HG03354 (cell line): ENCODE results near the gene TTC24.
"Not testable (repeated sequence)": the region's sequence is repeated elsewhere in the genome, so short reads cannot be mapped to it uniquely, and the experiment has no call there.

Experiments used
- ATAC-seq: cut with Tn5 transposase; IDR thresholded peaks from one replicate; pipeline ENCODE4 v1.9.1; 2021; ENCODE audit warnings: mild to moderate bottlenecking; ENCODE audit not compliant: unreplicated experiment, poor library complexity, severe bottlenecking

Gene TTC24

DNA sequence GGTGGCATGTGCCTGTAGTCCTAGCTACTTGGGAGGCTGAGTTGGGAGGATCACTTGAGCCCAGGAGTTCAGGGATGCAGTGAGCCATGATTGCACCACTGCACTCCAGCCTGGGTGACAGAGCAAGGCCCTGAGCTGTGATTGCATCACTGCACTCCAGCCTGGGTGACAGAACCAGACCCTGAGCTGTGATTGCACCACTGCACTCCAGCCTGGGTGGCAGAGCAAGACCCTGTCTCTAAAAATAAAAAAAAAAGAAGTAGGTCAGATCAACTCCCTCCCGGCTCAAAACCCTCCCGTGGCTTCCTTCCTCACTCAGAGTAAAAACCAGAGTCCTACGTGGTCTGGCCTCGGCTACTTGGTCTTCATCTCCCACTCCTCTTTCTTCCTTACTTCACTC, 26.6 kb upstream of the TTC24 start:
- ATAC-seq = not testable (repeated sequence)

DNA sequence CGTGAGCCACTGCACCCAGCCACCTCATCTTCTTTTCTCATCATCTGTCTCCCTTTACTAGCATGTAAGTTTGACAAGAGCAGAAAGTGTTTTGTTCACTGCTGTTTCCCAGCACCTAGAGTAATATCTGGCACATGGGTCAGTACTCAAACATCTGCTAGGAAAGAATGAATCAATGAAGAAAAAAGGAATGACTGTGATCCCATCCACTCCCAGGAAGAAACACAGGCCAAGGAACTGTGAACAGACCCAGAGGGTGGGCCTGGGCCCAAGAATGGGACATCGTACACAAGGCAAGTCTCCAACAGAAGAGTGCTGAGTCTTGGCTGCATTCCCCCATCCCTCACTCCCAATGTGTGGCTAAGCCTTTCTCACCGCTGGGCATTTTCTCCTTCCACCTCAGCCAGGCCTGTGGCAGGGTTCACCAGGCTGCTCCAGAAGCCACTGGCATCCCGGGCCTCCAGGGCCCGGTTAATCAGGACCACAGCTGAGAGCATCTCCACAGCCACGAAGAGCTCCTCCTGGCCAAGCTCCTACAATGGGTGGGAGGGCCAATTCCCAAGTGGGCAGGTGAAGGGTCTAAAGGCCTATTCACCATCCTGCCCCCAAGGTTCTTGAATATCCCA, 25.6 kb upstream of the TTC24 start:
- ATAC-seq = no peak

DNA sequence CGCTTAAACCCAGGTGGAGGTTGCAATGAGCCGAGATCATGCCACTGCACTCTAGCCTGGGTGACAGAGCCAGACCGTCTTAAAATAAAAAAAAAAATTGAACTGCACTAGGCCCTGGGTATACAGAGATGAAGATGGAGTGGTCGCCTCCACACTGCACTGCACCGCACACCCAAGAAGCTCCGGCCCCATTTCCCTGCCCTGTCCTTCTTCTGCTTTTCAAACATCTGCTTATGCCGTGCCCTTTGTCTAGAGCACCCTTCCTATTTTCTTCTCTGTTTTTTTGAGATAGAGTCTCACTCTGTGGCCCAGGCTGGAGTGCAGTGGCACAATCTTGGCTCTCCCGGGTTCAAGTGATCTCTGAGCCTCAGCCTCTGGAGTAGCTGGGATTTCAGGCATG, 24.6 kb upstream of the TTC24 start:
- no peak for ATAC-seq

DNA sequence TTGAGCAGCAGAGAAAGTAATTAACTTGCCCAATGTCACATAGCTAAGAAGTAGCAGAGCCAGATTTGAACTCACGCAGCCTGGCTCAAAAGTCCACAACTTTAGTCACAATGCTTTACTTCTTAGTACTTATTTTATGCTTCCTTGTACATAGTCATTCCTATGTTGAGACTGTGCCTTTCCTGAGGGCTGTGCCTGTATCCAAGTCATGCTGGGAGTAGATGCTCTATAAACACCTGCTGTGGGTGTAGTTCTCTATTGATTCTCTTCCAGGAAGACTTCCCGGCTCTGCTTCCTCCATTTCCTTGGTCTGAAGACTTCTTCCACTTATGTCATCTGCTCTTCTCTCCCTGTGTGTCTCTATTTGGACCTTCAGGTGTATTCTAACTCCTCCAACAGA, 23.8 kb upstream of the TTC24 start:
- ATAC-seq = no peak

DNA sequence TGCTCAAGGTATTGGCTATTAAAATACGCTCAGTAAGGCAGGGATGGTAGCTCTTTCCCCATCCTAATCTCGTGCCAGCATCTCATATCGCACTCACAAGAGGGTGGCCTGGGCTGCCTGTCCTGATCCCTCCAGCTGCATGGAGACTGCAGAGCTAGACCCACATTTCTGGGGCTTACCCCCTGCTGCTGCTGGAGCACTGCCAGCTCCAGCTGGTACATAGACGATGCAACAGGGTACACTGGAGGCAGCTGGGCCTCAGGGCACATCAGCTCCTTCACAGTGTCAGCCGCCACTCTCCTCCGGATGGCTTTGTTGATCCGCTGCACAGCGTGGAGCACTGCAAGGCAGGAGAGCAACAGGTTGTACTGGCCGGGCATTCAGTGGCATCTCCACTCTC, 23.2 kb upstream of the TTC24 start:
- ATAC-seq = no peak

DNA sequence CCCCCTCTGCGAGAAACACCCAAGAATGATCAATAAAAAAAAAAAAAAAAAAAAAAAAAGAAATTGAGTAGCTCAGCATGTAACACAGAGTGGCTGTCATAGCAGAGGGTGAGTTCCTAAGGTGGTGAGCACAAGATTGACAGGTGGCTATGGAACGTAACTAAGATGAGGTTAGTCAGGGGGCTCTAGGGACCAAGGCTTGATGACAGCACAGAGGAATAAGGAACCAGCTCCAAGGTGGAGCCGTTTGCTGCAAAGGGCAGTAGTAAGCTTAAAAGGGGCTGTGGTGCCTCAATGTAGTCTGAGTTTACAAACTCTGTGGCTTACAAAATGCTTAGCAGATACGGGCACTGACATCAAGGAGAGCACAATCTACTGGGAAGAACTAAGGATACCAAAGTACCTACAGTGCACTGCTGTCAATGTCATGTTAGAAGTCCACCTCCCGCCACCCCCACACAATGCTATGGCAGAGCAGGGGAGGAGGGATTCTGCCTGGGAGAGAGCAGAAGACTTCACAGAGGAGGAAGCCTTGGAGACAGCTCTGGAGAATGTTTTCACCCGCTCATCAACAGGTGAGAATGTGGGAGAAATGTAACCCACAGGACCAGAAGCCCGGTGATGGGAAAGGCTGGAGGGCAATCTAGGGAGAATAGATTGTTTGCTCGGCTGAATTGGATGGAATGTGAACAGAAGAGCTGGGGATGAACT, 20.3 kb upstream of the TTC24 start:
- ATAC-seq = no peak

DNA sequence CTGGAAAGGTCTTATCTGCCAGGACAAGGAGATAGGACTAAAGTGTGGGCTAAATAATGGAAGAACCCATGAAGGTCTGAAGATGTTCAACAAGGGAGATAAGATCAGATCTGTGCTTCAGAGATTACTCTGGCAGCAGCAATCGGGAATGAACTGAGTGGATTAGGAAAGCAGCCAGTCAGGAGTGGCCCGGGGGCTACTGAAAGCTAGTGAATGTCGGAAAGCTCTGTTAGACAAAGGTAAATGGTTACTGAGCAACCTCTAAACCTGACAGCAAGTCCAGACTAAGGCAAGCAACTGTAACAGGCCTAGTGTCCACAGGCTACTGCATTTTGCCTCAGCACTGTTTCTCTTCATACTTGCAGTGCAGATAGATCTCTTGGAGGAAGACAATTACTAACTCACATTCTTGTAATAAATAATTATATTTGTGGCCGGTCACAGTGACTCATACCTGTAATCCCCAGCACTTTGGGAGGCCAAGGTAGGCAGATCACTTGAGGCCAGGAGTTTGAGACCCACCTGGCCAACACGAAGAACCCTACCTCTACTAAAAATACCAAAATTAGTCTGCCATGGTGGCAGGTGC, 19.6 kb upstream of the TTC24 start:
- ATAC-seq = no peak

DNA sequence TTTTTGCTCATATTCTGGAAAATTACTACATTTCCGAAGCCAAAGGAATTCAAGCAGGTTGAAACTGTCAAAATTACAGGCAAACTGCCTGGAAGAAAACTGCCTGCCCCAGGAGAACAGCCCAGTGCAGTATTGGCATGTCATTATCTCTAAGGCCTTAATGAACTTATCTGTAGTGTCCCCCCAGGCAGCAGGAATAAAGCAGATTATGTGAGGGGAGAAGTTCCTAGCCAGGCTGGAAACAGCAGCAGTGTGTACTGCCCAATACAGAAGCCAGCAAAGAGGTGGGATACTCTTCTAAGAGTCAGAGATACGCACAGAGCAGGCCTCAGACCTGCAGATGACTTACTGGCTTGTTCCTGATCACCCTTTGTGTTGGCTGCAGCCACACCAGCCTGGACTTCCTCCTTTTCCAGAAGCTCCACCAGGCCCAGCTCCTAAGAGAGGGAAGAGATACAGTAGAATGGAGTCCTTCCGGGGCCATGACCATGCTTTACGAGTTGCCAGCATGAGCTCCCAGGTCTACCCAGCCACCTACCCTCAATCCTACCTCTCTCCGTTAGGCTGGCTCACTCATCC, 18.8 kb upstream of the TTC24 start:
- no peak for ATAC-seq

DNA sequence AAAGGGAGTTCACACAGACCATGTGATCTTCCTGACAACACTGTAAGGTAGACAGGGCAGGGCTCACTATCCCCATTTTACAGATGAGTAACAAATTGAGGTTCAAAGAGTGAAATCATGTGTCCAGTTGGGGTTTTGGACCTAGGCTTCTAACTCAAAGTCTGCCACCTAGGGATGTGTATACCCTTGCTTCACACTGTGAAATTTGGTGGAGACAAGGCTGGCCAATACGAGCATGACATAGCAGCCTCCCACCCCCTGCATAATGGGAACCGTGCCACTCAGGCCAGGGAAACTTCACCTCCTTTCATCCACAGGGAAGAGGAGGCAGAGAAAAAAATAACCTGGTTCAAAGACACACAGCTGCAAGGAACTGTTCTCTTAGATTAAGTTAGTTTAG, 14.0 kb upstream of the TTC24 start:
- ATAC-seq = no peak

DNA sequence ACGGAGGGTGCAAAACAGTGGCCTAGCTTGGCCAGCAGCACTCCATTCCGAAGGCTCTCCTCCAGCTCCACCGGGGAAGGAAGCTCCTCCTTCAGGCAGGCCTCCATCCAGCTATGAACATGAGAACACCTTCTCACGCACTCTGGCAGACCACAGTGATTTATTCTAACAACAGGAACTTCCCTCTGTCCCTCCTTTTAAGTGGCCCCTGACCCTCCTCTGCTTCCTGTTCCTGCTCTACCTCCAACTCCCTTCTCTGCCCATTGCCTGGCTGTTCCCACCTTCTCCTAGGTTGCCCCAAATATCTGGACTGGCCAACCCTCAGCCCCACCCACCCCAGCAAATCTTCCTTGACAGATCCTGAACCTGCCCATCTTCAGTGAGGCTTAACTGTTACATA, 13.1 kb upstream of the TTC24 start:
- ATAC-seq = no peak

DNA sequence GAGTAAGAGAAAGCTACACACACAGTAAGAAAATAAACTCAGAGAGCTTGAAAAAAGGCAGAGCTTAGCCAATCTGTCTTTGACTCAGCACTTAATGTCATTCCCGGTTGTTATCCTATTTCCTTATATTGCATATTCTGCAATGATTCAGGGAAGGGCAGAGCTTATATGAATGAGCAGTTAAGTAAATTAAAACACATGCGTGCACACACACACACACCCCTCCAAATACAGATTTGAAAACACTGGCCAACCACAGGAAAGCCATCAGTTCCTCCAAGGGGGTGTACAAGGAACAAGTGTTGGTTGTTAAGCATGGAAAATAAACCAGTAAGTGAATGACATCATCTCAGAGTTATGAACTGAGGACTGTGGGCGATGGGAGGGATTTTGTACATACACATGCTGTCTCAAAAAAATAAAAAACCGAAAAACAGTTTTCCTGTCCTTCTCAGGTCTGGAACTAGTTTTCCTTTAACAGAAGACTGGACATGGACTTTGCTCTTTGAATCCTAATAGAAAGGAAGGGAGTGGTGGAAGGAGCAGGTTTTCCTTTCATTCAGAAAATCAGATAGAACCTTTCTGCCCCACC, 8.2 kb upstream of the TTC24 start:
- no peak for ATAC-seq

DNA sequence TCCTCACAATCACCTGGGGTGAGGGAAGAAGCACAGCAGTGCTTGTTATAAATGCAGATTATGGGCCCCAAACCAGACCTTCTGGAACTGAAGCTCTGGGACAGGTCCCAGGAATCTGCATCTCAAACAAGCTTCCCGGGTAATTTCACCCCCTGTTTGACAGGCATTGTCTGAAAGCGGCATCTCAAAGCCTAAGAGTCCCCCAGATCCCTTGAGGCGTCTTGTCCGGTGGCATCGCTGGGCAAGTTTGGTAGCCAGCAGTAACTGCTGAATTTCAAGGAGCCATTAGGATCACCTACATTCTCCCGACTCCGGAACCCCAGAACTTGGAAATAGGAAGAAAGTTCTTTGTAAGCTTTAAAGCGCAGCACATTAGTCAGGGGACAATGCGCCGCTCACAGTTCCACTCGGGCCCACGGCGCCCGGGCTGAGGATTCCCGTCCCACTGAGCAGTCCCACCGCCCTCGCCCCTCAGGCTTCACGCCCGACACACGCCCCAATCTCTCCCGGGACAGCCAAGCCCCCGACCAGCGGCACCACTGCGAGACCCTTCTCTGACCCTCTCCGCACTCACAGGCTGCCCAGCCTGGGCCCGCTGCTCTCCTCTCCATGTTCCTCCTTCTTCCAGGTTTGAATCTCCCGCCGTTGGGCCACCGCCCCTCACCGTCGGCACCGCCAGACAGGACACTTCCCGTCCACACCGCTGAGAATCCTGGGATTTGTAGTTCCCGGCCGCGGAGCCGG, 7.4 kb upstream of the TTC24 start, which contains the start of gene IQGAP3:
Gene IQGAP3 (minus strand): TSS at position 647 of the 744 bp plus-strand sequence. CDS start 36 bp downstream, at position 611.
- ATAC-seq = peak; percentile 71

DNA sequence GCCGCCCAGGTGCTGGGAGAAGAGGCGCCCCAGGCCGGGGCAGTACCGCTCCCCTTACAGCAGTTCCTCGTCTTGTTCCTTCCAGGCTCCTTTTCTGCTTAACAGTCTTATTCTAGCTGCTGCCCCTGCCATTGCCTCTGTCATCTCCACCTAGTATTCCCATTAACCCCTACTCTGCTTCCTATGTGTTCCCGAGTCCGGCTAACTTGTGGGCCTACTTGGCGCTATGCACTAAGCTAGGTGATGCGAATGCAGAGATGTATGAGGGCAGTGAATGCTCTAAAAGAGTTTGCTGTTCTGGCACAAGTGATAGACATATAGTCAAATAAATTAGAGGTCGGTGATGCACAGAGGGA, 6.9 kb upstream of the TTC24 start:
- ATAC-seq = no peak

DNA sequence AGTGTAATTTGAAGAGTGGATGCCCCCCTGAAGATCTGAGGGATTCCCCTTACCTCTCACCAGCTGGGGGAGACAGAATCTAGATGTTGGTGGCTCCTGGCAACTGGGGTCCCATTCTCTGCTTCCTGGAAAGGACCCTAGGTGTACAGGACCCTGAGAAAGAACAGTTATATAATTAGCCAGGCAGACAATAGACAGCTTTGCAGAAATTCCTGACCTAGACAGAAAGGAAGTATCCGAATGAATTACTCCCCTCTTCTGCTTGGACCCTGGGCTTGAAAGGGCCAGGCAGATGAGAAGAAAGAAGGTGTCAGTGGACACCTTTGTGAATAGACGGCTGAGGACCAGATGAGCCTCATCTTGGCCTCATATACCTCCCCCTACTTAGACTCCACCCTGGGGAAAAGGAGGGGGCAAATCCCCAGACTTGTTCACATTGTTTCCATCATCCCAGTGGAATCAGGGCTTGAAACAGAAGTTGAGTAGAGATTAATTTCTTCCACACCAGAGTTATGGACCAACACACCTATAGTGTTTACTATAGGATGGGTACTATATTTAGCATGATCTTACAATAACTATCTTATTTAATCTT, 5.4 kb upstream of the TTC24 start:
- no peak for ATAC-seq

DNA sequence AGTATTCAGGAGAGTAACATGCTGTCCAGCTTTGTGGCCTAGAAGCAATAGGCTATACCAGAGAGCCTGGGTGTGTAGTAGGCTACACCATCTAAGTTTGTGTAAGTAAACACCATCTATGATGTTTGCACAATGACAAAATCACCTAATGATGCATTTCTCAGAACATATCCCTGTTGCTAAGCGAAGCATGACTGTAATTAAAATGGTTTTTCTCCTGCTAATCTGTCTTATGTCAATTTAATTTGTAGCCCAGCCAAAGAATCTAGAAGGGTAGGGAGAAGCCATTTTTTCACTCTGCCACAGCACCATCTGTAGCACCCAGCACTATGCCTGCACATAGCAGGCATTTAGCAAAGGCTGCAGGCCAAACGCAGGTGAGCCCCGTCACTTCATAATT, 2.0 kb upstream of the TTC24 start:
- ATAC-seq = no peak

DNA sequence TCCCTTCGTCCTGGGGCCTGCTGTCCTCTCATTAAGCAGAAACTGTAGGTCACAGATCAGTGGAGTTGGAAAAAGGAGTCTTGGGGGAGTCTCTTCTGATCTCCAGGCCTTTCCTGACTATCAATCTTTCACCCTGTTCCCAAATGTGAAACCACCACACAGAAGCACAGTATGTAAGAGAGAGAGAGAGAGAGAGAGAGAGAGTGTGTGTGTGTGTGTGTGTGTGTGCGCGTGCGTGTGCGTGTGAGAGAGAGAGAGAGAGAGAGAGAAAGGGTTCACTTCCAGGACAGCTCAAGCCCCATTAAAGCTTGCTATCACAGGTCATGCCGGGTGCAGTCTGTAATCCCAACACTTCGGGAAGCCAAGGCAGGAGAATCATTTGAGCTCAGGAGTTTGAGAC, 1.5 kb upstream of the TTC24 start:
- ATAC-seq = no peak

DNA sequence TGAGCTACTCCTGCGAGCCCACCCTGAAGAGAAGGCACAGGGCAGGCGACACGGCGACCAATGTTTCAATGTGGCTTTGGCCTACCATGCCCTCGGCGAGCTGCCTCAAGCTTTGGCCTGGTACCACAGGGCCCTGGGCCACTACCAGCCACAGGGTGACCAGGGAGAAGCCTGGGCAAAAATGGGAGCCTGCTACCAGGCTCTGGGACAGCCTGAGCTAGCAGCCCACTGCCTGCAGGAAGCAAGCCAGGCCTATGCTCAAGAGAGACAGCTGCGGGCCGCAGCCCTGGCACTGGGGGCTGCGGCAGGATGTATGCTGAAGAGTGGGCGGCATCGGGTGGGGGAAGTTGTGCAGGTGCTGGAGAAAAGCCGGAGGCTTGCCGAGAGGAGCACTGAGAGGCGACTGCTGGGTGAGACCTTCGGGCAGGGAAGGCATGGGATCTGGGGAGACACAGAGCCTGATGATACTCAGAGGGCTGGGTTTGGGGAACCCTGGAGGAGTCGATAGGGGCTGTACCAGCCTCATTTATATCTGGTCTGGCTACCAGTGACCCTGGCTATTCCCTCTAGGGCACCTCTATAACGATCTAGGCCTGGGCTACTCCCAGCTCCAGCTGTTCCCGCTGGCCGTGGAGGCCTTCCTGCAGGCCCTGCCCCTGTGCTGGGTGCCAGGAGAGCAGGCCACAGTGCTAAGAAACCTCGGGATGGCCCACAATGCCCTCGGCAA, 2.3 kb downstream of the TTC24 start:
- no peak for ATAC-seq

DNA sequence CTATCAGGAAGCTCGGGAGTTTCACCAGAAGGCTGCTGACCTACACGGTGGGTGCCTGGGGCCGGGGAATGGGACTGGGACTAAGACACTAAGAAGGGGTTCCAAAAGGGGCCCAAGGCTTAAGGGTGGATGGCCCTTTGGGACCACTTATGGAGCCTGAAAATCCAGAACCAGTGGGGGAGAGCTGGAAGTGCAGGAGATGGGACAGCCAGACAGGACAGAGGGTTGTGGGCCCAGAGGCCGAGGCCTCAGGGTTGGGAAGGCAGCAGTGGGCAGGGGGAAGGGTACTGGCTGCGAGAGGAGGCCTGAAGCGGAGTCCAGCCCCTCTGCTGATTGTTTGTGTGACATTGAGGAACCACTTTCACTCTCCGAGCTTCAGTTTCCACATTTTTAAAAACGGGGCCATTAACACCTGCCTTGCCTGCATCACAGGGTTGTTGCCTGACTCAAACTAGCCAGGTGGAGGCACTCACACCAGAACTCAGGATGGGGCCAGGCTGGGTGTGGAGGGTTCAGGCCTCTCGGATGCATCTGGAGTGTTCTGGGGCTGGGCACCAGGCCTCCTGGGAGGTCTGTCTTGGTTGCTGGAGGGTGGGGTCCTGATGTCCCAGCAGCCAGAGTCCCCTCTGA, 3.0 kb downstream of the TTC24 start:
- ATAC-seq = no peak
